GM19438 (cell line): ENCODE measurements around the gene NNMT.

Source experiments
- ATAC-seq: cut with Tn5 transposase; IDR thresholded peaks from one replicate; pipeline ENCODE4 v1.9.1; 2021; ENCODE audit warnings: low read depth; ENCODE audit not compliant: unreplicated experiment

The NNMT gene

GRCh38 chr11:114295676-114296604 is at the start of gene NNMT:
TSS of gene NNMT (plus strand) at chr11:114296399. CDS start at chr11:114296557, 158 bp downstream.
- ATAC-seq: no peak

GRCh38 chr11:114247070-114247789 is 49.0 kb upstream of the NNMT start:
- ATAC-seq: no peak

- no peak for ATAC-seq
These were observed 46.0 kb upstream of the NNMT start for GRCh38 chr11:114250180-114250579.

GRCh38 chr11:114250993-114251814 is 45.0 kb upstream of the NNMT start:
- no peak for ATAC-seq

GRCh38 chr11:114251815-114252337 is 44.3 kb upstream of the NNMT start:
- ATAC-seq: no peak

GRCh38 chr11:114252767-114253166 is 43.4 kb upstream of the NNMT start:
- no peak for ATAC-seq

- ATAC-seq: no peak
These were observed 42.4 kb upstream of the NNMT start for GRCh38 chr11:114253771-114254170.

- no peak for ATAC-seq
These were observed 41.5 kb upstream of the NNMT start for GRCh38 chr11:114254571-114255146.

GRCh38 chr11:114255289-114255688 is 40.9 kb upstream of the NNMT start:
- no peak for ATAC-seq

- no peak for ATAC-seq
These were observed 39.8 kb upstream of the NNMT start for GRCh38 chr11:114256176-114256966.

GRCh38 chr11:114256967-114257286 is 39.3 kb upstream of the NNMT start:
- ATAC-seq: no peak

GRCh38 chr11:114257621-114258558 is 38.3 kb upstream of the NNMT start:
- ATAC-seq: no peak

GRCh38 chr11:114258696-114259095 is 37.5 kb upstream of the NNMT start:
- ATAC-seq: no peak

GRCh38 chr11:114259124-114259526 is 37.1 kb upstream of the NNMT start:
- ATAC-seq: no peak

- no peak for ATAC-seq
These were observed 36.6 kb upstream of the NNMT start for GRCh38 chr11:114259551-114259983.

GRCh38 chr11:114260077-114260476 is 36.1 kb upstream of the NNMT start:
- ATAC-seq: no peak

GRCh38 chr11:114260483-114260882 is 35.7 kb upstream of the NNMT start:
- ATAC-seq: no peak

- no peak for ATAC-seq
These were observed 34.4 kb upstream of the NNMT start for GRCh38 chr11:114261791-114262190.
